HepG2 (cell line): Measurements from ENCODE around the gene AFF1. TPM values are rescaled to one million over a fixed set of nuclear protein-coding genes. Genes with fewer than 3 reads are reported as not detected.

Experiments
- ATAC-seq: fragments of 200-7000 bp; cut with Tn5 transposase; 3 replicates; pipeline ENCODE4 v1.9.1; 2020; ENCODE audit warnings: mild to moderate bottlenecking, moderate library complexity
- BruUV-seq: library from RNA; stranded (reverse); fragments of 400-500 nt; replicated peaks from 2 replicates; lab custom pipeline; 2021; lab: Mats Ljungman, UMichigan
- CTCF ChIA-PET: fragments of 300-600 bp; formaldehyde crosslinking; extraction: SDS; loops from one replicate; lab custom pipeline; 2021; ENCODE audit warnings: low total read pairs, inconsistent platforms, low intra/inter-chr PET ratio; lab: Yijun Ruan, JAX
- POLR2A ChIA-PET: fragments of 350-600 bp; sonication (Branson Sonifier 250); formaldehyde crosslinking; loops from one replicate; lab custom pipeline; 2020; ENCODE audit warnings: antibody characterized with exemption, inconsistent platforms; lab: Yijun Ruan, JAX
- DNase-seq: peaks from one replicate; pipeline ENCODE4 v3.0.0-alpha.2; 2015; ENCODE audit warnings: low spot score
- FAIRE-seq: peaks from 3 replicates; lab custom pipeline; 2011; peaks lifted over from hg19 to GRCh38; lab: Jason Lieb, UNC
- H2AFZ ChIP-seq: one replicate; pipeline ENCODE4 v1.6.1; 2011; ENCODE audit warnings: low read length, inconsistent platforms
- H3K27ac ChIP-seq: fragments of 300-600 bp; 3 replicates; pipeline ENCODE4 v1.8.0; 2011; ENCODE audit warnings: mixed run types, mild to moderate bottlenecking, mixed read lengths, low read length, inconsistent platforms; ENCODE audit not compliant: insufficient read depth; ENCODE audit errors: extremely low read length
- H3K27me3 ChIP-seq, 2 experiments: fragments of 200-600 bp in 1 of 2; 2 replicates in 1 of 2; 3 replicates in 1 of 2; pipeline versions ENCODE4 v1.6.0 to v1.8.0; 2011; ENCODE audit warnings: low read length in 2 of 2, mild to moderate bottlenecking in 2 of 2, moderate library complexity in 2 of 2, inconsistent platforms in 1 of 2; ENCODE audit not compliant: insufficient read depth in 2 of 2, control insufficient read depth in 1 of 2
- H3K36me3 ChIP-seq, 2 experiments: fragments of 200-600 bp in 1 of 2; replicated peaks in 1 of 2; 2 replicates in 1 of 2; 3 replicates in 1 of 2; pipeline versions ENCODE4 v1.5.1 to v1.8.0; 2011; ENCODE audit warnings: low read length in 2 of 2, inconsistent platforms in 1 of 2; ENCODE audit not compliant: insufficient read depth in 2 of 2, control insufficient read depth in 1 of 2
- H3K4me1 ChIP-seq: 2 replicates; pipeline ENCODE4 v1.5.1; 2012; ENCODE audit warnings: low read length, inconsistent platforms; ENCODE audit not compliant: insufficient read depth
- H3K4me2 ChIP-seq: 2 replicates; pipeline ENCODE4 v1.6.0; 2011; ENCODE audit warnings: low read depth, low read length, inconsistent platforms
- H3K4me3 ChIP-seq, 3 experiments: fragments of 200-600 bp in 1 of 3; sonication (generic), shearing (Covaris generic) in 1 of 3; replicated peaks in 1 of 3; 2 replicates each; pipeline ENCODE4 v1.5.1; 2011 to 2016; ENCODE audit warnings: low read length in 3 of 3, inconsistent platforms in 2 of 3, low read depth in 2 of 3, mild to moderate bottlenecking in 2 of 3, control low read depth in 1 of 3, mixed read lengths in 1 of 3; ENCODE audit not compliant: insufficient read depth in 1 of 3
- H3K79me2 ChIP-seq: one replicate; pipeline ENCODE4 v1.6.1; 2011; ENCODE audit warnings: low read length, inconsistent platforms; ENCODE audit not compliant: insufficient read depth
- H3K9ac ChIP-seq: 2 replicates; pipeline ENCODE4 v1.6.0; 2011; ENCODE audit warnings: mild to moderate bottlenecking, low read depth, low read length, inconsistent platforms; ENCODE audit not compliant: insufficient read depth
- H3K9me3 ChIP-seq: 2 replicates; pipeline ENCODE4 v1.5.1; 2012; ENCODE audit warnings: mild to moderate bottlenecking, low read length
- H4K20me1 ChIP-seq: 2 replicates; pipeline ENCODE4 v1.6.0; 2011; ENCODE audit warnings: inconsistent platforms, mild to moderate bottlenecking, low read length, moderate library complexity; ENCODE audit not compliant: insufficient read depth
- FOSL2 ChIP-seq: sonication (generic); formaldehyde crosslinking; IDR thresholded peaks from 2 replicates; pipeline ENCODE4 v1.4.0; 2020; ENCODE audit warnings: missing genetic modification reagents
- RBM22 ChIP-seq: fragments of 200-400 bp; formaldehyde crosslinking; optimal IDR thresholded peaks from 2 replicates; pipeline ENCODE3; 2017; ENCODE audit warnings: mild to moderate bottlenecking, low read length, moderate library complexity
- ZBTB20 ChIP-seq: sonication (generic); formaldehyde crosslinking; IDR thresholded peaks from 2 replicates; pipeline ENCODE4 v1.8.1; 2023; ENCODE audit warnings: missing genetic modification reagents, low read depth, mild to moderate bottlenecking, borderline replicate concordance
- WGBS: methylation state at CpG from one replicate; pipeline ENCODE4 v1.1.6; 2017; ENCODE audit warnings: low lambda C conversion rate; 5-methylcytosine and 5-hydroxymethylcytosine counted together
- in situ Hi-C: cut with HindIII; loops from 2 replicates; pipeline ENCODE4 v1.10.0; 2017; ENCODE audit warnings: low pct_unique_long_range_greater_than_20kb; ENCODE audit not compliant: extremely low pct_ligation_motif_present
- intact Hi-C: fragments of 100-400 bp; cut with micrococcal nuclease; formaldehyde crosslinking; loops from one replicate; pipeline ENCODE4 v1.10.0; 2022; ENCODE audit not compliant: unreplicated experiment
- polyA plus RNA-seq, 8 experiments: library from polyadenylated mRNA; depleted of rRNA in 3 of 8; stranded (reverse) in 7 of 8; unstranded in 1 of 8; fragments of >200 nt; fragmentation: Illumina TruSeq in 4 of 8; extraction: Trizol in 4 of 8; gene quantifications; 2 replicates each; pipeline versions ENCODE4 v1.2.1 to v1.2.3, GENCODE V29; 2011 to 2016; ENCODE audit warnings: low read depth in 4 of 8, missing spikeins in 1 of 8, mixed read lengths in 1 of 8; ENCODE audit not compliant: insufficient read depth in 1 of 8
- total RNA-seq, 5 experiments: library from RNA; depleted of rRNA; stranded (reverse); fragments of >200 nt; fragmentation: Illumina TruSeq; extraction: Trizol; gene quantifications; 2 replicates each; pipeline ENCODE4 v1.2.3, GENCODE V29; 2016; ENCODE audit warnings: low read depth in 1 of 5
- TF ChIP-seq, protein P1 (sequence below): sonication (generic); IDR thresholded peaks from 2 replicates; pipeline ENCODE4 v1.6.1; 2016; ENCODE audit warnings: low read depth, borderline replicate concordance
- TF ChIP-seq, protein P2 (sequence below): IDR thresholded peaks from 2 replicates; pipeline ENCODE4 v1.4.0; 2020; ENCODE audit warnings: mild to moderate bottlenecking, missing genetic modification reagents
- TF ChIP-seq, protein P3 (sequence below): conservative IDR thresholded peaks from 2 replicates; pipeline ENCODE4 v1.6.1; 2018; ENCODE audit warnings: missing genetic modification reagents

Gene AFF1
- total and polyA plus RNA-seq, 2 of the 13 experiments (the other 11 are each of a cell fraction or from before 2014, with no cell fraction given): 15.5 to 15.9 TPM

- no peak for DNase-seq
Observed at GRCh38 chr4:87011340-87012034, 76.7 kb downstream of the AFF1 start.

More at GRCh38 chr4:87011340-87012034, 76.7 kb downstream of the AFF1 start:
- Histone ChIP-seq H3K36me3 (no peaks in the 10 kb centered on the region; a peak in 1 of 5 replicates), H3K9me3 (no peaks in the 10 kb centered on the region), H3K27me3 (no peaks in the 10 kb centered on the region; a peak in 1 of 5 replicates), H3K9ac (no peak overlapping the region), H3K4me2 (0 out of 2 replicates have a peak overlapping the region, but pooled peaks have one; percentile 56), H3K27ac (no peak overlapping the region), H3K4me3 (no peak overlapping the region), H4K20me1 (peaks cover 54% of the 10 kb centered on the region), H3K79me2 (peaks cover 88% of the 10 kb centered on the region), H3K4me1 (peaks cover 81% of the 10 kb centered on the region), H2AFZ (no peak overlapping the region)
- no peak for FAIRE-seq
- ChIA-PET POLR2A (interaction anchor here (0.7 to 2.2 kb wide), 6 partner anchors 18 to 278 kb away, joined by 3 to 35 read pairs (median 3); partner anchors contain the start of gene AFF1), CTCF (no interaction called here)
- 71% methylated on average over 5 of the region's 5 CpGs for whole genome bisulfite sequencing
- intact Hi-C loops: no loop called here
- TF ChIP-seq FOSL2 (CRISPR knock-in tag) (peak; percentile 72), RBM22 (peak; percentile 38), ZBTB20 (CRISPR knock-in tag) (no peak)
- TF ChIP-seq, protein P1, sequence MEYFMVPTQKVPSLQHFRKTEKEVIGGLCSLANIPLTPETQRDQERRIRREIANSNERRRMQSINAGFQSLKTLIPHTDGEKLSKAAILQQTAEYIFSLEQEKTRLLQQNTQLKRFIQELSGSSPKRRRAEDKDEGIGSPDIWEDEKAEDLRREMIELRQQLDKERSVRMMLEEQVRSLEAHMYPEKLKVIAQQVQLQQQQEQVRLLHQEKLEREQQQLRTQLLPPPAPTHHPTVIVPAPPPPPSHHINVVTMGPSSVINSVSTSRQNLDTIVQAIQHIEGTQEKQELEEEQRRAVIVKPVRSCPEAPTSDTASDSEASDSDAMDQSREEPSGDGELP: peak; percentile 62
- TF ChIP-seq, protein P2, sequence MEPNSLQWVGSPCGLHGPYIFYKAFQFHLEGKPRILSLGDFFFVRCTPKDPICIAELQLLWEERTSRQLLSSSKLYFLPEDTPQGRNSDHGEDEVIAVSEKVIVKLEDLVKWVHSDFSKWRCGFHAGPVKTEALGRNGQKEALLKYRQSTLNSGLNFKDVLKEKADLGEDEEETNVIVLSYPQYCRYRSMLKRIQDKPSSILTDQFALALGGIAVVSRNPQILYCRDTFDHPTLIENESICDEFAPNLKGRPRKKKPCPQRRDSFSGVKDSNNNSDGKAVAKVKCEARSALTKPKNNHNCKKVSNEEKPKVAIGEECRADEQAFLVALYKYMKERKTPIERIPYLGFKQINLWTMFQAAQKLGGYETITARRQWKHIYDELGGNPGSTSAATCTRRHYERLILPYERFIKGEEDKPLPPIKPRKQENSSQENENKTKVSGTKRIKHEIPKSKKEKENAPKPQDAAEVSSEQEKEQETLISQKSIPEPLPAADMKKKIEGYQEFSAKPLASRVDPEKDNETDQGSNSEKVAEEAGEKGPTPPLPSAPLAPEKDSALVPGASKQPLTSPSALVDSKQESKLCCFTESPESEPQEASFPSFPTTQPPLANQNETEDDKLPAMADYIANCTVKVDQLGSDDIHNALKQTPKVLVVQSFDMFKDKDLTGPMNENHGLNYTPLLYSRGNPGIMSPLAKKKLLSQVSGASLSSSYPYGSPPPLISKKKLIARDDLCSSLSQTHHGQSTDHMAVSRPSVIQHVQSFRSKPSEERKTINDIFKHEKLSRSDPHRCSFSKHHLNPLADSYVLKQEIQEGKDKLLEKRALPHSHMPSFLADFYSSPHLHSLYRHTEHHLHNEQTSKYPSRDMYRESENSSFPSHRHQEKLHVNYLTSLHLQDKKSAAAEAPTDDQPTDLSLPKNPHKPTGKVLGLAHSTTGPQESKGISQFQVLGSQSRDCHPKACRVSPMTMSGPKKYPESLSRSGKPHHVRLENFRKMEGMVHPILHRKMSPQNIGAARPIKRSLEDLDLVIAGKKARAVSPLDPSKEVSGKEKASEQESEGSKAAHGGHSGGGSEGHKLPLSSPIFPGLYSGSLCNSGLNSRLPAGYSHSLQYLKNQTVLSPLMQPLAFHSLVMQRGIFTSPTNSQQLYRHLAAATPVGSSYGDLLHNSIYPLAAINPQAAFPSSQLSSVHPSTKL (CRISPR knock-in tag): 0 out of 2 replicates have a peak, but pooled peaks have one; percentile 11
- TF ChIP-seq, protein P3, sequence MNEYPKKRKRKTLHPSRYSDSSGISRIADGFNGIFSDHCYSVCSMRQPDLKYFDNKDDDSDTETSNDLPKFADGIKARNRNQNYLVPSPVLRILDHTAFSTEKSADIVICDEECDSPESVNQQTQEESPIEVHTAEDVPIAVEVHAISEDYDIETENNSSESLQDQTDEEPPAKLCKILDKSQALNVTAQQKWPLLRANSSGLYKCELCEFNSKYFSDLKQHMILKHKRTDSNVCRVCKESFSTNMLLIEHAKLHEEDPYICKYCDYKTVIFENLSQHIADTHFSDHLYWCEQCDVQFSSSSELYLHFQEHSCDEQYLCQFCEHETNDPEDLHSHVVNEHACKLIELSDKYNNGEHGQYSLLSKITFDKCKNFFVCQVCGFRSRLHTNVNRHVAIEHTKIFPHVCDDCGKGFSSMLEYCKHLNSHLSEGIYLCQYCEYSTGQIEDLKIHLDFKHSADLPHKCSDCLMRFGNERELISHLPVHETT (CRISPR knock-in tag): no peak
- ATAC-seq: no peak
- in situ Hi-C loops: no loop called here
- BruUV-seq: no TSS peak
